GM23338 (cell line): ENCODE data around the gene RYR2. TPM values are rescaled to one million over a fixed set of nuclear protein-coding genes. Genes with fewer than 3 reads are reported as not detected.

ENCODE experiments used
- ATAC-seq: fragments of 200-7000 bp; cut with Tn5 transposase; 3 replicates; pipeline ENCODE4 v1.9.1; 2020
- DNase-seq: peaks from one replicate; pipeline ENCODE4 v3.0.0-alpha.2; 2015; ENCODE audit warnings: low spot score
- H2AFZ ChIP-seq: fragments of 200-600 bp; sonication (generic); 2 replicates; pipeline ENCODE4 v1.8.0; 2016; ENCODE audit warnings: antibody characterized with exemption, mild to moderate bottlenecking, moderate library complexity
- H3F3A ChIP-seq: fragments of 200-600 bp; sonication (generic); replicated peaks from 2 replicates; pipeline ENCODE4 v1.8.0; 2017; ENCODE audit warnings: antibody characterized with exemption, mixed run types, low read depth
- H3K27ac ChIP-seq: fragments of 200-600 bp; sonication (generic); 2 replicates; pipeline ENCODE4 v1.6.1; 2016; ENCODE audit warnings: low read depth
- H3K27me3 ChIP-seq: fragments of 200-600 bp; sonication (generic); 2 replicates; pipeline ENCODE4 v1.8.0; 2016; ENCODE audit warnings: mild to moderate bottlenecking, mixed run types, moderate library complexity; ENCODE audit not compliant: insufficient read depth
- H3K36me3 ChIP-seq: fragments of 200-600 bp; sonication (generic); 2 replicates; pipeline ENCODE4 v1.8.0; 2016; ENCODE audit warnings: mild to moderate bottlenecking; ENCODE audit not compliant: insufficient read depth
- H3K4me1 ChIP-seq: fragments of 200-600 bp; sonication (generic); 2 replicates; pipeline ENCODE4 v1.8.0; 2016; ENCODE audit warnings: mild to moderate bottlenecking, moderate library complexity; ENCODE audit not compliant: insufficient read depth
- H3K4me2 ChIP-seq: fragments of 200-600 bp; sonication (generic); 2 replicates; pipeline ENCODE4 v1.7.1; 2017; ENCODE audit warnings: mixed run types
- H3K4me3 ChIP-seq: fragments of 200-600 bp; sonication (generic); 2 replicates; pipeline ENCODE4 v1.6.1; 2016; ENCODE audit warnings: mixed run types
- H3K79me2 ChIP-seq: fragments of 200-600 bp; sonication (generic); replicated peaks from 2 replicates; pipeline ENCODE4 v1.8.0; 2017; ENCODE audit warnings: mild to moderate bottlenecking; ENCODE audit not compliant: insufficient read depth
- H3K9me2 ChIP-seq: fragments of 200-600 bp; sonication (generic); 2 replicates; pipeline ENCODE4 v1.8.0; 2017; ENCODE audit not compliant: insufficient read depth
- H4K20me1 ChIP-seq: fragments of 200-600 bp; sonication (generic); replicated peaks from 2 replicates; pipeline ENCODE4 v1.8.0; 2017; ENCODE audit warnings: mild to moderate bottlenecking; ENCODE audit not compliant: insufficient read depth
- H3K27ac Mint-ChIP-seq: 2 replicates; pipeline ENCODE4 v1.8.0; 2020; ENCODE audit warnings: inconsistent platforms, mild to moderate bottlenecking, moderate library complexity, mixed read lengths
- H3K27me3 Mint-ChIP-seq: 3 replicates; pipeline ENCODE4 v1.8.0; 2022; ENCODE audit warnings: low read depth, mild to moderate bottlenecking, moderate library complexity, mixed read lengths, inconsistent platforms; ENCODE audit not compliant: insufficient read depth, poor library complexity
- H3K36me3 Mint-ChIP-seq: 3 replicates; pipeline ENCODE4 v1.8.0; 2021; ENCODE audit warnings: low read depth, mild to moderate bottlenecking, inconsistent platforms, moderate library complexity, mixed read lengths
- H3K4me1 Mint-ChIP-seq: 3 replicates; pipeline ENCODE4 v1.8.0; 2020; ENCODE audit warnings: mild to moderate bottlenecking, inconsistent platforms, mixed read lengths
- H3K4me3 Mint-ChIP-seq: 3 replicates; pipeline ENCODE4 v1.8.0; 2021; ENCODE audit warnings: moderate library complexity, mild to moderate bottlenecking, inconsistent platforms, mixed read lengths
- H3K9me3 Mint-ChIP-seq: 3 replicates; pipeline ENCODE4 v1.8.0; 2020; ENCODE audit warnings: moderate library complexity, mild to moderate bottlenecking, inconsistent platforms, mixed read lengths
- CREB1 ChIP-seq: fragments of 250-450 bp; sonication (Bioruptor Pico); IDR thresholded peaks from 2 replicates; pipeline ENCODE4 v1.5.0; 2020; ENCODE audit warnings: low read depth, mild to moderate bottlenecking, moderate library complexity
- CTCF ChIP-seq, 2 experiments: fragments of 200-600 bp in 1 of 2; sonication (generic) in 1 of 2; conservative IDR thresholded peaks; 2 replicates each; pipeline versions ENCODE4 v1.5.1 to v1.6.1; 2016 to 2017; ENCODE audit warnings: antibody characterized with exemption in 2 of 2, low read depth in 2 of 2, mild to moderate bottlenecking in 2 of 2, moderate library complexity in 1 of 2
- ETS1 ChIP-seq: IDR thresholded peaks from 2 replicates; pipeline ENCODE4 v1.6.1; 2016; ENCODE audit warnings: antibody characterized with exemption
- EZH2 ChIP-seq: fragments of 200-600 bp; sonication (generic); IDR thresholded peaks from one replicate; pipeline ENCODE4 v1.8.0; 2017; ENCODE audit warnings: antibody characterized with exemption, mild to moderate bottlenecking, low read depth; ENCODE audit not compliant: unreplicated experiment
- EZH2phosphoT487 ChIP-seq: fragments of 200-600 bp; sonication (generic); IDR thresholded peaks from one replicate; pipeline ENCODE4 v1.8.1; 2018; ENCODE audit warnings: antibody characterized with exemption; ENCODE audit not compliant: unreplicated experiment
- JUNB ChIP-seq: IDR thresholded peaks from one replicate; pipeline ENCODE4 v1.6.1; 2016; ENCODE audit warnings: antibody characterized with exemption; ENCODE audit not compliant: unreplicated experiment
- POLR2AphosphoS5 ChIP-seq: IDR thresholded peaks from 2 replicates; pipeline ENCODE4 v1.6.1; 2016; ENCODE audit warnings: antibody characterized with exemption, low read depth
- REST ChIP-seq: IDR thresholded peaks from one replicate; pipeline ENCODE4 v1.6.1; 2018; ENCODE audit warnings: antibody characterized with exemption; ENCODE audit not compliant: unreplicated experiment
- STAT1 ChIP-seq: IDR thresholded peaks from one replicate; pipeline ENCODE4 v1.6.1; 2016; ENCODE audit warnings: antibody characterized with exemption; ENCODE audit not compliant: unreplicated experiment
- ZNF114 ChIP-seq: fragments of 250-450 bp; sonication (Bioruptor Pico); IDR thresholded peaks from 2 replicates; pipeline ENCODE4 v1.5.0; 2020; ENCODE audit warnings: mild to moderate bottlenecking, moderate library complexity
- ZNF331 ChIP-seq: fragments of 250-450 bp; sonication (Bioruptor Pico); IDR thresholded peaks from 2 replicates; pipeline ENCODE4 v1.5.0; 2020; ENCODE audit warnings: low read depth, mild to moderate bottlenecking, moderate library complexity
- polyA plus RNA-seq: library from polyadenylated mRNA; unstranded; fragments of >200 nt; fragmentation: Nextera tagmentation; extraction: Ambion mirVana; gene quantifications from 2 replicates; pipeline ENCODE4 v1.2.1, GENCODE V29; 2016
- total RNA-seq: library from RNA; depleted of rRNA; stranded (reverse); fragments of >200 nt; shearing (Covaris generic); gene quantifications from 2 replicates; pipeline ENCODE4 v1.2.3, GENCODE V29; 2014

RYR2 gene
- total and polyA plus RNA-seq, 2 experiments from 2014 or later = 8.9 to 10.0 TPM

GRCh38 chr1:237166593-237167101 lies 124.7 kb downstream of the RYR2 start (continued):
- TF ChIP-seq CTCF (conservative IDR thresholded peaks at IDR 0.05; ENCODE audit: low read depth in 2 of 2) (no peak), ZNF114 (CRISPR knock-in tag) (no peak), ZNF331 (no peak), EZH2phosphoT487 (no peak), JUNB (no peak), POLR2AphosphoS5 (no peak), REST (no peak), EZH2 (no peak), STAT1 (no peak), CREB1 (CRISPR knock-in tag) (no peak)

GRCh38 chr1:237170149-237170548 lies 128.2 kb downstream of the RYR2 start:
- peaks cover 61% of the 10 kb centered on the region for H3K79me2 ChIP-seq
- Mint-ChIP-seq H3K4me1 (peaks cover 21% of the 10 kb centered on the region), H3K9me3 (no peaks in the 10 kb centered on the region), H3K27ac (peak overlapping the region; percentile 2; the same call in 1 of the 2 replicates), H3K36me3 (no peaks in the 10 kb centered on the region), H3K27me3 (peaks cover 4% of the 10 kb centered on the region), H3K4me3 (no peak overlapping the region)
- peak; percentile 35 for DNase-seq
- H2AFZ ChIP-seq = no peak overlapping the region
- no peak overlapping the region for H3K4me3 ChIP-seq
- H3K4me2 ChIP-seq = no peak overlapping the region
- no peaks in the 10 kb centered on the region for H3K36me3 ChIP-seq
- H3K27me3 ChIP-seq = no peaks in the 10 kb centered on the region
- peak; percentile 56 for ATAC-seq
- H4K20me1 ChIP-seq = no peaks in the 10 kb centered on the region; the same call in 1 of the 2 replicates
- H3K4me1 ChIP-seq = peaks cover 27% of the 10 kb centered on the region
- no peaks in the 10 kb centered on the region for H3F3A ChIP-seq
- no peak for TF ChIP-seq ETS1
- no peaks in the 10 kb centered on the region for H3K9me2 ChIP-seq
- H3K27ac ChIP-seq = no peak overlapping the region
